ENCODE data around the gene EPHA6.
"Not testable (repeated sequence)": the region's sequence is repeated elsewhere in the genome, so short reads cannot be mapped to it uniquely, and the experiment has no call there.

EPHA6 gene

DNA sequence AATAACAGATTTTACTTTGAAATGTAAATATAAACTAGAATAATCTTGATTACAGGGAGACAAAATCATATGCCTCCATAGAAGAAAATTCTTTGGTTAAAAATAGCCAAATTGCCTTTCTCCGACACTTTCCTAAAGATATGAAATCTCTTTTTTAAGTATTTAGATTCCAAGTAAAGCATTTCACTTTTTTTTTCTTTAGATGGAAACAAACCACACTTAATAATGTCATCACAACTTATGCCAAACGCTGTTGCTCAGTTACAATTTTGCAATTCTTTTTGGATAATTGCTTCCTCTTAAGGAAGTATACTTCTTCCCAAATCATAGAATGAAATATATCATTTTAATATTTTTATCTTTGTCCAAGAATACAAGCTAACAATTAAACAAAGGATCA lies 656.1 kb downstream of the EPHA6 start:
- DNase-seq (ENCODE audit: low read depth), result no peak

DNA sequence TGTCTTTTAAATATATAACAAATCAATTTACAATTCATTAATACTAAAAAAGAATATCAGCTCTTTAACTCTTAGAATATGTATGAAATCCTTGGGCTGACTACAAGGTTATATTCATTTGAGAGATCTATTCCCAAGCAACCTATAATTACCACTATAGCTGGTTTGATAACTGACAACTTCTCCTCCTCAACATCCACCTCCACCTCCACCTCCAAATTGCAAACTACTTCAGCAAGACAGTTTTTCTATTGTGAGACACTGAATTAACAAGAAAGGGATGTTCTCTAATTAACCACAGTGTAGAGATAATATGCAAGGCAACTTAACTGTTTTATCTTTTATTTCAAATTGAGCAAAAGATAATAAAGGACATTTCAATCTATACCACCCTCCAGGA lies 665.3 kb downstream of the EPHA6 start:
- DNase-seq (ENCODE audit: low read depth), result no peak

DNA sequence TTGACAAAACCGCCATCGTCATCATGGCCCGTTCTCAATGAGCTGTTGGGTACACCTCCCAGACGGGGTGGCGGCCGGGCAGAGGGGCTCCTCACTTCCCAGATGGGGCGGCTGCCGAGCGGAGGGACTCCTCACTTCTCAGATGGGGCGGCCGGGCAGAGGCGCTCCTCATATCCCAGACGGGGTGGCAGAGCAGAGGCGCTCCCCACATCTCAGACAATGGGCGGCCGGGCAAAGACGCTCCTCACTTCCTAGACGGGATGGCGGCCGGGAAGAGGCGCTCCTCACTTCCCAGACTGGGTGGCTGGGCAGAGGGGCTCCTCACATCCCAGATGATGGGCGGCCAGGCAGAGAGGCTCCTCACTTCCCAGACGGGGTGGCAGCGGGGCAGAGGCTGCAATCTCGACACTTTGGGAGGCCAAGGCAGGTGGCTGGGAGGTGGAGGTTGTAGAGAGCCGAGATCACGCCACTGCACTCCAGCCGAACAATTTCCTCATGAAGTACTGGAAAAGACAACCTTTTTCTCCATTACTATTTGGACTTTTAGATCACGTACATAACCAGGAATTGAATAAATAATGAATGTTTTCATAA lies 666.4 kb downstream of the EPHA6 start:
- not testable (repeated sequence) for DNase-seq (ENCODE audit: low read depth)

DNA sequence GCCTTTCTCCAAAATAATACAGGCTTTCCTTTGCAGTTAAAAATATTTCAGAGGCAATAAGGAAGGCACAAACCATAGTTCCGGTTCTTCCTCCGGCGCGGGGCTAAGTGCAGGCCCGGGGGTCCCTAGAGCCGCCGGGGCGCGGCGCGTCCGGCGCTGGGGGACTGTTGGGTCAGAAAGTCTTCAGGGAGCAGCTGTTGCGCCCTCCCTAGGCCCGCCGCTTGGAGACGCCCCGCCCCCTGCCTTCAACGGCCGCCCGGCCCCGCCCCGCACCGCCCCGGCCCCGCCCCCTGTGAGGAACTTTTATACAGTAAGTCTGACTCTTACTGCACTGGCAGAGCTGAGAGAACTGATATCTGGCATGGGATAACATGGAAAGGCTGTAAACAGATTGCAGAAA lies 667.0 kb downstream of the EPHA6 start:
- DNase-seq (ENCODE audit: low read depth), result no peak

DNA sequence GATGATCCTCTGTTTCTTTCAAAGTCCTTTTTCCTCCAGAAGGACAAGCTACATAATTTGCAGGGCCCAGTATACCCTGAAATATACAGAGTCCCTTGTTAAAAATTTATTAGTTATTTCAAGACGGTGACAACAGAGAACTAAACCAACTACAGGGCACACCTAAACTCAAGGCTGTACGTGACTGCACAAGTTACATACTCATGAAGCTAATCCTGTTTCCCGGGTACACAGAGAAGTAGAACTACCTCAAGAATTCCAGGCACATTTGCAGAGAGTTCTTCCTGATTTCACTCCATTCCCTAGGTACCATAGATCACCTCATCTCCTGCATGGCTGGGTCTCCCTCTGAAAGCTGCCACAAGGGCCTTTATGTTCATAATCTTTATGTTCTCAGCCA lies 670.8 kb downstream of the EPHA6 start:
- DNase-seq (ENCODE audit: low read depth), result no peak

DNA sequence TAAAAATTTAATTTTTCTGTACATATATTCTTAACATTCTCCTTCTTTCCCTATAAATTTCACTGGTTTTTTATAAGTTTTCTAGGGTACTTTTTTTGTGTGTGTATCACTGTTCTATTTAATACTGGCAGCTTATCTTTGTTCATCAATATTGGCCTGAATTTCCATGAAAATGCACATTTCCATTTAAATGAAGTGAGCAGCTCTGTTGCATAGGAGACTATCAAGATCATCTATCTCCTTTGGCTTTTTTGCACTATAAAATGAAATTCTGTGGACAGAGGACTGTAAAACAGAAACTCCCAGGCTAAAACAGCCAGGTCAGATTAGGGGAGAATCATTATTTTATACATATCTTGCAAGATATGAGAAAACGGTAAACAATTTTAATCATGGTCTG lies 673.2 kb downstream of the EPHA6 start:
- no peak for DNase-seq (ENCODE audit: low read depth)

DNA sequence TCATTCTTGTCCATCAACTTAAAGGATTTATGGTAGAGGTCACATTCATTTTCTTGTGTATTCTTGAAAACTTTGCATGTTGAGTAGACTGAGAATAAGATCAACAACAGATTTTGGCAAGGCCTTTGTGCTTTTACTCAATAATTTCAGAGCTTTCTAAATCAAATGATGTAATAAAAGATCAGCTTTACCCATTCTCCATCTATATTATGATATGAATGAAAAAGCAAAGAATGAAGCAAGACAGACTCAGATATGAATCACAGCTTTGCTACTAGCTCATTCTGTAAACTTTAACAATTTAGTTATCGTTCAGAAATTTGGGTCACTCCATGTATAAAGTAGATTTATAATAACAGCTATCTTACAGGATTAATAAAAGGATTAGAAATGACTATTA lies 674.3 kb downstream of the EPHA6 start:
- DNase-seq (ENCODE audit: low read depth), result no peak

DNA sequence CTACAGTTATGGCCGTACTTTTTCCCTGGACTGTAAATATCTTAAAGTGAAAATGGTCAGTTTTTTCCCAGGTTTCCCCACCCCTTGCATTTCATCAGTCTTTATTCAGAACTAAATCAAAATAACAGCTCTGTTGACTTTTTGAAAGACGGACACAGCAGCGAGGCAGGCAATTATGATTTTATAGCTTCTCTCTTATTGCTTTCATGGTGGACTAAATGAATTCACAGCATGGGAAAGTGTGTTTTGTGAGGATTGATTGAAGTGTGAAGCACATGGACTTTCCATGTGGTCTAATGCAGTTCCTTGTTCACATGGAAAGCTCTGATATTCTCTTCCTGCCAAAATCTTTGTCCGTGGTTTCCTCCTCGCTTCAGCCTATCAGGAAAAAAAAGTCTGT lies 681.5 kb downstream of the EPHA6 start:
- no peak for DNase-seq (ENCODE audit: low read depth)

DNA sequence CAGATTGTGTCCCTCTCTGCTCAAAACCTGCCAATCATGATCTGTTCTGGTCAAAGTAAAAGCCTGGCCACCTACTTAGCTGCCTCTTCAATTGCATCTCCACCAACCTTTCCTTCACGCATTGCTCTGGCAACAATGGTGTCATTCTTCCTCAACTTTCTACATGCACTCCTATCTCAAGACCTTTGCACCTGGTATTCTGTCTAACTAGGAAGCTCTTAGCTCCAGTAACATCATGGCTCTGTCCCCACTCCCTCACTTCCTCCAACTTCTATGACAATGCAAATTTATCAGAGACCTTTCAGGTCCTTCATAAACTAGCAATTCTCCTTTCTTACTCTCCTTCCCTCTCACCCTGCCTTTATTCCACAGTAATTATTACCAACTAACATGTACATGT lies 682.7 kb downstream of the EPHA6 start:
- no peak for DNase-seq (ENCODE audit: low read depth)

DNA sequence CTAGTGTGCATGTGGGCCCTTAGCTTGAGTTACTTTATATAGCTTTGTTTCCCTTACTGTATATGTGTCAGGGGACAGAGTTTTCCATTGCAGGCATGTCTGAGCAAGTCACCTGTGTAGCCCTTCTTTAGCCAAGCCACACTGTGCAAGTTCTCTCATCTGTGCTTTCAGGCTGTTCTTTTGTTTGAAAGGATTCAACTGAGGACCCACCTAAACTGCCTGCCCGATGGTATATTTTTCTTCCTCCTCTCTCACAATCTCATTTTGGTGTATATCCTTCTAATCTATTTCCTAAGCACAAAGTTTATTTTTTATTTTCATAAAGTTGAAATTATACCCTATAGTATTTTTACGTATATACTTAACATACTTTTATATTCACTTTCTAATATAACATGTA lies 690.1 kb downstream of the EPHA6 start:
- DNase-seq (ENCODE audit: low read depth), result no peak

DNA sequence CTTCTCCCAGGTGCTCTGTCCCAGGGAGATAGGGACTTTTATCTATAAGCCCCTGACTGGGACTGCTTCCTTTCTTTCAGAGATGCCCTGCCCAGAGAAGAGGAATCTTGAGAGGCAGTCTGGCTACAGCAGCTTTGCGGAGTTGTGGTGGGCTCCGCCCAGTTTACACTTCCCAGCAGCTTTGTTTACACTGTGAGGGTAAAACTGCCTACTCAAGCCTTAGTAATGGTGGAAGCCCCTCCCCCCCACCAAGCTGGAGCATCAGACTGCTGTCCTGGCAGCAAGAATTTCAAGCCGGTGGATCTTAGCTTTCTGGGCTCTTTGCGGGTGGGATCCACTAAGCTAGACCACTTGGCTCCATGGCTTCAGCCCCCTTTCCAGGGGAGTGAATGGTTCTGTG lies 696.4 kb downstream of the EPHA6 start:
- no peak for DNase-seq (ENCODE audit: low read depth)

DNA sequence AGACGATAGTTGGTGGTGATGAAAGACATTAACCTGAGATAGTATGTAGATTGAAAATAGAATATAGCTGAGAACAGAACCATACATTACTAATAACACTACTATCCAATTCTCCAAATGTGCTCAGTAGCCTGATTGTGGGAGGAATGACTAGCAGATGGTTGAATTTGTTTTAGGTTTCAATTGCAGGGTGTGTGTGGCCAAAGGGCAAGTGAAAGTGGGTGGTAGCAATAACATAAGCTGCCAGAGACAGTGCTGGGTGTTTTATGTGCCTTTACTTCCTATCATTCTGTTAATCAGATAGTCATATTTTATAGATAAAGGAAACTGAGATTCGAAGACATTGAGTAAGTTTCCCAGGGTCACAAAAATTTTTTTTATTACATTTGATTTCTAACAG lies 700.7 kb downstream of the EPHA6 start:
- DNase-seq (ENCODE audit: low read depth), result no peak

DNA sequence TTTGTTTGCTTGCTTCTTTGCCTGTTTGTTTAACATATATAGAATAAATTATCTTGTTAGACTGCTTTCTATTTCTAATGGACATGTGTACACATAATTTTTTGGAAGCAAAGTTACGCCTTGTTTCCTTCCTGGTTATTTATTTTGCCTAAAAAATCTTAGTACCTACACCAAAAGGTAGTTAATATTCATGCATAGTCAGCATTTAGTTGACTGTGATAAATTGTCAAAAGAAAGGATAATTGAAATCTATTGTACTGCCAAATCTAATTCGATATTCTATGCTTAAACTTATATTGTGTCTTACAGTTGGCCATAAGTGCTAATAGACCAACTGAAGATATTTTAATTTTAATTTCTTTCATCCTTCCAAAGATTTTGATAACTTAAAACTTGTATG lies 716.3 kb downstream of the EPHA6 start:
- no peak for DNase-seq (ENCODE audit: low read depth)

DNA sequence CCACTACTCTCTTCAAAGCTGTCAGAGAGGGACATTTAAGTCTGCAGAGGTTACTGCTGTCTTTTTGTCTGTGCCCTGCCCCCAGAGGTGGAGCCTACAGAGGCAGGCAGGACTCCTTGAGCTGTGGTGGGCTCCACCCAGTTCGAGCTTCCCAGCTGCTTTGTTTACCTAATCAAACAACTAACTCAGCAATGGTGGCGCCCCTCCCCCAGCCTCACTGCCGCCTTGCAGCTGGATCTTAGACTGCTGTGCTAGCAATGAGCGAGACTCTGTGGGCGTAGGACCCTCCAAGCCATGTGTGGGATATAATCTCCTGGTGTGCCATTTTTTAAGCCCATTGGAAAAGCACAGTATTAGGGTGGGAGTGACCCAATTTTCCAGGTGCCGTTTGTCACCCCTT lies 733.2 kb downstream of the EPHA6 start:
- DNase-seq (ENCODE audit: low read depth), result not testable (repeated sequence)

DNA sequence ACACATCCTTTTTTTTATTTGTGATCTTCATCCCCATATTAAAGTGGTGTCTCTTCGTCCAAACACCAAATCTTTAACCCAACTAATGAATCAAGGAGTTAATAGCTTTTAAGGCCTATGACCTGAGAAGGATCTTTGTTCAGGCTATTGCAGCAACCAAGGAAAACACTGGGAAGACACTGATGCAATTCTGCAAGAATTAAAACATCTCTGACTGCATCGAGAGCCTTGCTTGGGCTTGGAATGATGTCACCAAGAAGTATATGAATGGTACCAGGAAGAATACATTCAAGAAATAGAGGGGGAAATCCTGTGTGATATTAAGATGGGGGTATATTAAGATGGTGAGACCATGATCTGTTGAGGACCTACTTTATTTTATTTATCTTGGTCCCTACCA lies 736.0 kb downstream of the EPHA6 start:
- no peak for DNase-seq (ENCODE audit: low read depth)

DNA sequence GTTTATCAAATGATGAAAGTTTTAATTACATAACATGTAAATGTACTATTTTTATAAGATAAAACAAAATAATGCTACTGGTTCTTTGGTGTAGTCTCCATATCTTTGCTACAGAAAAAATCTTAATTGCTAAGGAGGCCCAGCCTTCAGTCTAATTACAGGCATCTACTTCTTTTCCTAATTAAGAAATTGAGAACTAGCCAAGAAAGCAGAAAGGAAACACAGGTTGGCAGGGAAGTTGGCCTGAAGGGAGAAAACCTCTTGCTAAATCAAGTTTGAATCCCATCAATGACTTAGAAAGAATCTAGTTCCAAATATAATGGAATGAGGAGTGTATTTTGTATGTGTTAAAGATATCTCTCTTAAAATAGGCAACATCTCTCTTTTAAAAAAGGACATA lies 737.8 kb downstream of the EPHA6 start:
- DNase-seq (ENCODE audit: low read depth), result no peak

DNA sequence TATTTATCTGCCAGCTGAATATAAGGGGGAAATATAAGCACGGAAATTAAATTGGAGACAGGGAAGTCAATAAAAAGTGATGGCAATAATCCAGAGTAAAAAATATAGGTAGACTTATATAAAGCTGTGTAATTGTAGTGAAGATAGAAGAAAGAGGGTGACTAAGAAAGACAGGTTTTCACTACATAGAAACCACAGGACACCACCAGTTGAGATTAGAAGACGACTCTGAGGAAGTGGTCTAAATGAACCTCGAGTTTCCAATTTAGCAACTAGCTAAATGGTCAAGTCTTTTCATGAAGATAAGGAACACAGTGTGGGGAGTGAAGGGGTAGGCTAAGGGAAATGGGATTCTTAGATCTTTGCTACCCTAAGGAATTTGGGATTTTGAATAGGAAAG lies 761.3 kb downstream of the EPHA6 start:
- no peak for DNase-seq (ENCODE audit: low read depth)

DNA sequence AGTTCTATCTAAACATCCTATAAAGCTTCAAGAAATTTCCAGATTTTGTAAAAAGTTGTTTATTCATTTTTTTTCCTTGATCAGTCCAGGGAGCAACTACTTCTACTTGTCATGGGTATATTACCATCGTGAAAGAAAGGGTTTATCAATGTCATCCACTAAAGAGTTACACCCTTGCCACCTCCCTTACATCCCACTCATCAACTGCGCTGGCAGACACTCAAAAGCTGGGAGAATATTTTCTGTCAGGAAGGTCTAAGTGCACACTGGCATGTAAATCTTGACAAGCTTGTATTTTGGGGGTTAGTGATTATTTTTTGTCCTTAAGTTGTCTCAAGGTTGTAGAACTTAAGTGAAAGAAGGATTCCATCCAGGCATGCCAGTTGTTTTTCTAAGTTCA lies 761.8 kb downstream of the EPHA6 start:
- DNase-seq (ENCODE audit: low read depth), result no peak

DNA sequence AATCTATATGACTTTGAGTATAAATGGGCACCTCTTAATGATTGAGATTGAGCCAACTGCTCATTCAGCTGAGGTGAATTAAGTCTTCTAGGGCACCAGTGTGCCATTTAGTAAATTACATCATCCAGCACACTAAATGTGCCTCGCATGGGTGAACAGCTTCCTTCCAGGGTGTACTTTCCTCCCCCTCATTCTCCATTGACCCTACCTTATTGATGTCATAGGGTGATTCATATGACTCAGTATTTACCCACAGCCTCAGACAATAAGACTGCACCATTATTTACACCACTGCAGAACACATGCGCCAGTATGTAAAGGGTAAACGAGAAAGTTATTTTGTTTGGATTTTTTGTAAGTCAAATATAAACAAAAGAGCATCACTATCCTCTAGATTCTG lies 765.0 kb downstream of the EPHA6 start:
- DNase-seq (ENCODE audit: low read depth), result no peak

DNA sequence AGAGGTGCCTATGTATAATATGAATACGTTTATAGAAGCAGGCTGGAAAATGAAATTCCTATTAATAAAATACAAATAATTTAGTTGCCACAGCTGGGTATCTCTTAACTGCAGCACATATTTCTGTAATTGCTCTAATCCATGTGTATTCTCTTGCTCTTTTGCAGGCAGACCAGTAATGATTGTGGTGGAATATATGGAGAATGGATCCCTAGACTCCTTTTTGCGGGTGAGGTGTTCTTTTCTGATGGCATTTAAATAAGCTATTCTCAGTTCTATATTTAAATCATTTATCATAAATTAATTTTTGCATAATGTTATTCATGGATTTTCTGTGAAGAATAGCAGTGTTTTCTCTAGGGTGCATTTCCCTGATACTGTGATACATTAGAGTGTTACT lies 796.2 kb downstream of the EPHA6 start:
- no peak for DNase-seq (ENCODE audit: low read depth)

DNA sequence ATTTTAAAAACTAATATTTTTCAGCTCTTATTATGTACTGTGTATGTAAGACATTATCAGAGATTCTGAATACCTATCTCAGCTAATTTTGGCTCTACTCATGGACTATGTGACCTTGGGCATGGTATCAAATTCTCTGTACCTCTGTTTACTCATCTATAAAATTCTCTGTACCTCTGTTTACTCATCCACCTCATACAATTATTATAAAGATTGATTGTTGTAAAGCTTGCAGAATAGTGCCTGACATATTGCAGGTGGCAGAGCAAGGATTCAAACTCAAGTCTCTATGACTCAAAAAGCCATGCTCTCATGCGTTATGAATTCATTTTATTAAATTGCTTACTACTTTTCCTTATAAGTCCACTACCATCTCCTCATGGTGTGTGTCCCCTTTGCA lies 798.2 kb downstream of the EPHA6 start:
- no peak for DNase-seq (ENCODE audit: low read depth)

DNA sequence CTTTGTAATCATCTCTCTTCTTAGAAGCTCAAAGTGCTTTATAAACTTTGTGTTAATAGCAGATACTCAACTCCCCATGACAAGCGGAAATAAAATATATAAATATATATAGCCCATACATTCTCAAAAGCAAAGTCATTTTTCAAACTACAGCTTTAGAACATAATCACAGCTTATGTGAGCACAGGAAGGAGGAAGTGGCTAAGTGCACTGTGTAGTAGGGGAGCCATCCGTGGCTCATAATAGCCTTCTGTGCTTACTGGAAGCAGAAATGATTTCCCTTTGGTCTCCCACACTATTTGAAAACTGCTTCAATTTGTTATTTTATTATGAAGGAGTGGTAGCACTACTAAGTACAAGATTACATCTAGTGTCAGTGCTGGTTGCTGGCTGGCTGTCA lies 798.7 kb downstream of the EPHA6 start:
- DNase-seq (ENCODE audit: low read depth), result no peak

DNA sequence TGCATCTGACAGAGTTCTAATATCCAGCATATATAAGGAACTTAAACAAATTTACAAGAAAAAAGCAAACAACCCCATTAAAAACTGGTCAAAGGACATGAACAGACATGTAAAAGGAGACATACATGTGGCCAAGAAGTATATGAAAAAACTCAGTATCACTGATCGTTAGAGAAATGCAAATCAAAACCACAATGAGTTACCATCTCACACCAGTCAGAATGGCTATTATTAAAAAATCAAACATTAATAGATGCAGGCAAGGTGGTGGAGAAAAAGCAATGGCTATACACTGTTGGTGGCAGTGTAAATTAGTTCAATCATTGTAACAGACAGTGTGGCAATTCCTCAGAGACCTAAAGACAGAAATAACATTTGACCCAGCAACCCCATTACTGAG lies 806.1 kb downstream of the EPHA6 start:
- not testable (repeated sequence) for DNase-seq (ENCODE audit: low read depth)

DNA sequence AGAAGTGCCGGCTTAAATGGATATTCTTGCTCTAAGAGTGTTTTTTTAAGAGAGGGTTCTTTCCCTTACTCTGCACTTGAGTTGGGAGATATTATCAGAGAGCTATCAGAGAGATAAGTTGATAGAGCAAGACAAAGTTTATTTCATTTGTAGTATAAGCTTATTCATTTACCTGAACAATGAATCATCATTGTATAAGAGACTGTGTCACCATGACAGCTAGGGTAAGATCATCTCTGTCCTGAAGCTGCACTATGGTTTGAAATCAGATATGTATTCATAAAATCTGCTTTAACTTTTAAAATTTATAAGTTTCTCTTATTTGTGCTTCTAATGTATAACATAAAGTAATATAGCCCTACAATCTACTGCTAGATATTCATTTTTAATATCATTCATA lies 822.1 kb downstream of the EPHA6 start:
- DNase-seq (ENCODE audit: low read depth), result no peak

DNA sequence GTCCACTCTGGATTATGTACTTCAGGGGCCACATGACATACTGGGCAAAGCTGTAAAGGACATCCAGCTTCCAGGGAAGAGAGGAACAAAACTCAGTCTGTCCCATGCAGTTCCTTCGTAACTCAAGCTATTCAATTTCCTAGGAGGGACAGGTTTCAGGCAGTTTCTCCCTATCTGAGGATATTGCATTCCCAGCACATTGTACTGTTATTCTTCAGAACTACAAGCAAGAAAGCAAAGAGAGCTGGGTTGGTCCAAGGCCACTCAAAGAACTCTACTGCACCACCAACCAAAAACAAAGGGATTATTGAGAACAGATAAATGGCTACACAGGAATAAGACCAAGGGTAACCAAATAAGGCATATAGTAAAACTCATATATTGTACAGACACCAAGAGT lies 832.5 kb downstream of the EPHA6 start:
- no peak for DNase-seq (ENCODE audit: low read depth)

All from activated T-cell treated with anti-CD3 and anti-CD28 coated beads for 48 hours (primary cell).